ENCODE data around the gene KDSR. TPM values are rescaled to one million over a fixed set of nuclear protein-coding genes. Genes with fewer than 3 reads are reported as not detected.
"Not testable (repeated sequence)": the region's sequence is repeated elsewhere in the genome, so short reads cannot be mapped to it uniquely, and the experiment has no call there.

Gene KDSR
- total RNA-seq, 1 donor from 2014 or later, result 31.1 TPM

- Mint-ChIP-seq H3K27ac (ENCODE audit: unreplicated experiment) (peak overlapping the region; percentile 48), H3K4me1 (ENCODE audit: low read depth, unreplicated experiment) (peaks cover 5% of the 10 kb centered on the region)
Measured at GRCh38 chr18:63366213-63367052, 573 bp downstream of the KDSR start.

GRCh38 chr18:63365876-63366212 is 1.2 kb downstream of the KDSR start:
- no peaks in the 10 kb centered on the region for H3K36me3 Mint-ChIP-seq (ENCODE audit: unreplicated experiment)
- no peak for TF ChIP-seq CTCF (IDR thresholded peaks at IDR 0.05; ENCODE audit: partially characterized antibody, unreplicated experiment)
- peaks cover 5% of the 10 kb centered on the region for H3K4me1 Mint-ChIP-seq (ENCODE audit: low read depth, unreplicated experiment)
- H3K27ac Mint-ChIP-seq (ENCODE audit: unreplicated experiment), result peak overlapping the region; percentile 48
- H3K4me3 Mint-ChIP-seq (ENCODE audit: unreplicated experiment), result peak overlapping the region; percentile 97
- no peak for DNase-seq
- H3K9me3 Mint-ChIP-seq (ENCODE audit: unreplicated experiment), result peaks cover 7% of the 10 kb centered on the region
- peaks cover 4% of the 10 kb centered on the region for H3K27me3 Mint-ChIP-seq (ENCODE audit: unreplicated experiment)

More at GRCh38 chr18:63366213-63367052, 573 bp downstream of the KDSR start:
- no peaks in the 10 kb centered on the region for H3K36me3 Mint-ChIP-seq (ENCODE audit: unreplicated experiment)
- H3K9me3 Mint-ChIP-seq (ENCODE audit: unreplicated experiment), result peaks cover 7% of the 10 kb centered on the region
- H3K27me3 Mint-ChIP-seq (ENCODE audit: unreplicated experiment), result peaks cover 4% of the 10 kb centered on the region
- DNase-seq, result peak; percentile 32
- peak overlapping the region; percentile 97 for H3K4me3 Mint-ChIP-seq (ENCODE audit: unreplicated experiment)
- no peak for TF ChIP-seq CTCF (IDR thresholded peaks at IDR 0.05; ENCODE audit: partially characterized antibody, unreplicated experiment)

- Mint-ChIP-seq H3K4me1 (ENCODE audit: low read depth, unreplicated experiment) (peaks cover 5% of the 10 kb centered on the region), H3K36me3 (ENCODE audit: unreplicated experiment) (no peaks in the 10 kb centered on the region), H3K4me3 (ENCODE audit: unreplicated experiment) (no peak overlapping the region), H3K27ac (ENCODE audit: unreplicated experiment) (no peak overlapping the region), H3K27me3 (ENCODE audit: unreplicated experiment) (peaks cover 4% of the 10 kb centered on the region), H3K9me3 (ENCODE audit: unreplicated experiment) (peaks cover 7% of the 10 kb centered on the region)
- no peak for DNase-seq
- no peak for TF ChIP-seq CTCF (IDR thresholded peaks at IDR 0.05; ENCODE audit: partially characterized antibody, unreplicated experiment)
Measured at GRCh38 chr18:63363951-63364350, 3.1 kb downstream of the KDSR start.

GRCh38 chr18:63363420-63363819 is 3.6 kb downstream of the KDSR start:
- H3K27me3 Mint-ChIP-seq (ENCODE audit: unreplicated experiment), result not testable (repeated sequence)

GRCh38 chr18:63356272-63356896 is 10.6 kb downstream of the KDSR start:
- Mint-ChIP-seq H3K4me1 (ENCODE audit: low read depth, unreplicated experiment) (no peaks in the 10 kb centered on the region), H3K27me3 (ENCODE audit: unreplicated experiment) (peaks cover 2% of the 10 kb centered on the region), H3K27ac (ENCODE audit: unreplicated experiment) (no peak overlapping the region), H3K4me3 (ENCODE audit: unreplicated experiment) (no peak overlapping the region), H3K36me3 (ENCODE audit: unreplicated experiment) (no peaks in the 10 kb centered on the region), H3K9me3 (ENCODE audit: unreplicated experiment) (no peaks in the 10 kb centered on the region)
- TF ChIP-seq CTCF (IDR thresholded peaks at IDR 0.05; ENCODE audit: partially characterized antibody, unreplicated experiment), result no peak
- DNase-seq, result no peak

More at GRCh38 chr18:63363420-63363819, 3.6 kb downstream of the KDSR start:
- not testable (repeated sequence) for DNase-seq; H3K9me3 Mint-ChIP-seq (ENCODE audit: unreplicated experiment); H3K27ac Mint-ChIP-seq (ENCODE audit: unreplicated experiment); H3K4me3 Mint-ChIP-seq (ENCODE audit: unreplicated experiment); H3K4me1 Mint-ChIP-seq (ENCODE audit: low read depth, unreplicated experiment); H3K36me3 Mint-ChIP-seq (ENCODE audit: unreplicated experiment)
